ENCODE results near the gene FXR2. TPM values are rescaled to one million over a fixed set of nuclear protein-coding genes. Genes with fewer than 3 reads are reported as not detected.

FXR2 gene
- total and polyA plus RNA-seq, 9 of the 15 experiments (the other 6 are each of a cell fraction or from before 2014, with no cell fraction given) = 2.0 to 49.3 (median 24.5) TPM

DNA sequence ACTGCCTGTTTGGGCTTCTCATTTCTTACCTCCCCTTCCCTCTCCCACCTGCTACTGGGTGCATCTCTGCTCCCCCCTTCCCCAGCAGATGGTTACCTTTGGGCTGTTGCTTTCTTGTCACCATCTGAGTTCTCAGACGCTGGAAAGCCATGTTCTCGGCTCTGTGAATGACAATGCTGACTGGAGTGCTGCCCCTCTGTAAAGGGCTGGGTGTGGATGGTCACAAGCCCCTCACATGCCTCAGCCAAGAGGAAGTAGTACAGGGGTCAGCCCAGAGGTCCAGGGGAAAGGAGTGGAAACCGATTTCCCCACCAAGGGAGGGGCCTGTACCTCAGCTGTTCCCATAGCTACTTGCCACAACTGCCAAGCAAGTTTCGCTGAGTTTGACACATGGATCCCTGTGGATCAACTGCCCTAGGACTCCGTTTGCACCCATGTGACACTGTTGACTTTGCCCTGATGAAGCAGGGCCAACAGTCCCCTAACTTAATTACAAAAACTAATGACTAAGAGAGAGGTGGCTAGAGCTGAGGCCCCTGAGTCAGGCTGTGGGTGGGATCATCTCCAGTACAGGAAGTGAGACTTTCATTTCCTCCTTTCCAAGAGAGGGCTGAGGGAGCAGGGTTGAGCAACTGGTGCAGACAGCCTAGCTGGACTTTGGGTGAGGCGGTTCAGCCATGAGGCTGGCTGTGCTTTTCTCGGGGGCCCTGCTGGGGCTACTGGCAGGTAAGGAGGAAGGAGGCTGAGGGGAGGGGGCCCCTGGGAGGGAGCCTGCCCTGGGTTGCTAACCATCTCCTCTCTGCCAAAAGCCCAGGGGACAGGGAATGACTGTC, 35.5 kb downstream of the FXR2 start, which contains the start of gene CD68 (continued):
- TF ChIP-seq, protein P1, sequence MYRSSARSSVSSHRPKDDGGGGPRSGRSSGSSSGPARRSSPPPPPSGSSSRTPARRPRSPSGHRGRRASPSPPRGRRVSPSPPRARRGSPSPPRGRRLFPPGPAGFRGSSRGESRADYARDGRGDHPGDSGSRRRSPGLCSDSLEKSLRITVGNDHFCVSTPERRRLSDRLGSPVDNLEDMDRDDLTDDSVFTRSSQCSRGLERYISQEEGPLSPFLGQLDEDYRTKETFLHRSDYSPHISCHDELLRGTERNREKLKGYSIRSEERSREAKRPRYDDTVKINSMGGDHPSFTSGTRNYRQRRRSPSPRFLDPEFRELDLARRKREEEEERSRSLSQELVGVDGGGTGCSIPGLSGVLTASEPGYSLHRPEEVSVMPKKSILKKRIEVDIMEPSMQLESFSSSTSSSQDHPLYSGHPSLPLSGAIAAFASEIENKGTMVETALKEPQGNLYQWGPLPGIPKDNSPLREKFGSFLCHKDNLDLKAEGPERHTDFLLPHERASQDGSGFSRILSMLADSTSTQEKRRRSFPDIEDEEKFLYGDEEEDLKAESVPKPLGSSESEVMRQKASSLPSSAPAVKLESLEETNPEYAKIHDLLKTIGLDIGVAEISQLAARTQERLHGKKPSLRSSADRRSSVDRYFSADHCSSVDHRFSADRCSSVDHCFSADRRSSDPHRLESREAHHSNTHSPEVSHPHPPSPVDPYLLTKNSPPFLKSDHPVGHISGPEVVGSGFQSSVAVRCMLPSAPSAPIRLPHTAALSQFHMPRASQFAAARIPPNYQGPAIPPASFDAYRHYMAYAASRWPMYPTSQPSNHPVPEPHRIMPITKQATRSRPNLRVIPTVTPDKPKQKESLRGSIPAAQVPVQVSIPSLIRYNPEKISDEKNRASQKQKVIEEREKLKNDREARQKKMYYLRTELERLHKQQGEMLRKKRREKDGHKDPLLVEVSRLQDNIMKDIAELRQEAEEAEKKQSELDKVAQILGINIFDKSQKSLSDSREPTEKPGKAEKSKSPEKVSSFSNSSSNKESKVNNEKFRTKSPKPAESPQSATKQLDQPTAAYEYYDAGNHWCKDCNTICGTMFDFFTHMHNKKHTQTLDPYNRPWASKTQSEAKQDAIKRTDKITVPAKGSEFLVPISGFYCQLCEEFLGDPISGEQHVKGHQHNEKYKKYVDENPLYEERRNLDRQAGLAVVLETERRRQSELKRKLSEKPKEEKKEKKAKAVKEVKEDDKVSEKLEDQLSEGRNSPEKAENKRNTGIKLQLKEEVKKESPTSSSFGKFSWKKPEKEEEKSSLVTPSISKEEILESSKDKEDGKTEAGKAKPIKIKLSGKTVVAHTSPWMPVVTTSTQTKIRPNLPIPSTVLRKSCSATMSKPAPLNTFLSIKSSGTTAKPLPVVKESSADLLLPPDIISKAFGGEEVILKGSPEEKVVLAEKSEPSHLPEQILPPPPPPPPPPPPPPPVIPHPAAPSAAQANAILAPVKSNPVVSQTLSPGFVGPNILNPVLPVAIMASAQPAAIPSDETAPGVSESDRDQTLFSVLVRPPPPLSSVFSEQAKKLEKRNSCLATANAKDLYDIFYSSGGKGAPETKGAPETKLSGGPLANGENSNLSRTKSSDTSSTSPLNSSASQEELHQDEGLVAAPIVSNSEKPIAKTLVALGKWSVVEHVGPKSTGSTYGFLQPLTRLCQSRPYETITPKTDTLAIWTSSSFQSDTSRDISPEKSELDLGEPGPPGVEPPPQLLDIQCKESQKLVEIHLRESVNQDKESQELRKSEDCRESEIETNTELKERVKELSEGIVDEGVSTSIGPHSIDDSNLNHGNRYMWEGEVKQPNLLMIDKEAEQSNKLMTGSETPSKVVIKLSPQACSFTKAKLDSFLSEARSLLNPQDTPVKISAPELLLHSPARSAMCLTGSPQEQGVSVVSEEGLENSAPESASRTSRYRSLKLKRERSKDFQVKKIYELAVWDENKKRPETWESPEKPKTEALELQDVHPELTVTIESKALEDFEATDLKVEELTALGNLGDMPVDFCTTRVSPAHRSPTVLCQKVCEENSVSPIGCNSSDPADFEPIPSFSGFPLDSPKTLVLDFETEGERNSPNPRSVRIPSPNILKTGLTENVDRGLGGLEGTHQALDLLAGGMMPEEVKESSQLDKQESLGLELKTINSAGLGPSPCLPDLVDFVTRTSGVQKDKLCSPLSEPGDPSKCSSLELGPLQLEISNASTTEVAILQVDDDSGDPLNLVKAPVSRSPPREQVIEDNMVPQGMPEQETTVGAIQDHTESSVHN (IDR thresholded peaks at IDR 0.05; ENCODE audit: borderline replicate concordance in 1 of 2, low read depth in 1 of 2) = no peak
- no peak for TF ChIP-seq RCOR1 (IDR thresholded peaks at IDR 0.05; ENCODE audit: borderline replicate concordance in 1 of 2, low read depth in 2 of 2, low read length in 2 of 2)
- TF ChIP-seq POLR3A (IDR thresholded peaks at IDR 0.05; ENCODE audit: borderline replicate concordance, extremely low read depth, insufficient read depth, insufficient read length) = no peak
- TF ChIP-seq ZNF766 (CRISPR knock-in tag; conservative IDR thresholded peaks at IDR 0.05) = no peak
- TF ChIP-seq ILF3 (IDR thresholded peaks at IDR 0.05; ENCODE audit: borderline replicate concordance) = peak; percentile 86; the same call in 1 of the 2 replicates
- TF ChIP-seq, protein P2, sequence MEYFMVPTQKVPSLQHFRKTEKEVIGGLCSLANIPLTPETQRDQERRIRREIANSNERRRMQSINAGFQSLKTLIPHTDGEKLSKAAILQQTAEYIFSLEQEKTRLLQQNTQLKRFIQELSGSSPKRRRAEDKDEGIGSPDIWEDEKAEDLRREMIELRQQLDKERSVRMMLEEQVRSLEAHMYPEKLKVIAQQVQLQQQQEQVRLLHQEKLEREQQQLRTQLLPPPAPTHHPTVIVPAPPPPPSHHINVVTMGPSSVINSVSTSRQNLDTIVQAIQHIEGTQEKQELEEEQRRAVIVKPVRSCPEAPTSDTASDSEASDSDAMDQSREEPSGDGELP (CRISPR knock-in tag; IDR thresholded peaks at IDR 0.05; ENCODE audit: borderline replicate concordance) = peak; percentile 82
- TF ChIP-seq CBX2 (IDR thresholded peaks at IDR 0.05; ENCODE audit: insufficient read depth, low read length, poor library complexity, severe bottlenecking) = no peak
- TF ChIP-seq ZNF507 (tag; conservative IDR thresholded peaks at IDR 0.05) = no peak
- TF ChIP-seq, protein P3, sequence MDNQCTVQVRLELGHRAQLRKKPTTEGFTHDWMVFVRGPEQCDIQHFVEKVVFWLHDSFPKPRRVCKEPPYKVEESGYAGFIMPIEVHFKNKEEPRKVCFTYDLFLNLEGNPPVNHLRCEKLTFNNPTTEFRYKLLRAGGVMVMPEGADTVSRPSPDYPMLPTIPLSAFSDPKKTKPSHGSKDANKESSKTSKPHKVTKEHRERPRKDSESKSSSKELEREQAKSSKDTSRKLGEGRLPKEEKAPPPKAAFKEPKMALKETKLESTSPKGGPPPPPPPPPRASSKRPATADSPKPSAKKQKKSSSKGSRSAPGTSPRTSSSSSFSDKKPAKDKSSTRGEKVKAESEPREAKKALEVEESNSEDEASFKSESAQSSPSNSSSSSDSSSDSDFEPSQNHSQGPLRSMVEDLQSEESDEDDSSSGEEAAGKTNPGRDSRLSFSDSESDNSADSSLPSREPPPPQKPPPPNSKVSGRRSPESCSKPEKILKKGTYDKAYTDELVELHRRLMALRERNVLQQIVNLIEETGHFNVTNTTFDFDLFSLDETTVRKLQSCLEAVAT (IDR thresholded peaks at IDR 0.05) = 0 out of 4 replicates have a peak, but pooled peaks of 1 of the 2 experiments have one; percentile 6
- TF ChIP-seq HDAC6 (IDR thresholded peaks at IDR 0.05; ENCODE audit: low read depth, low read length) = no peak
- TF ChIP-seq DDX20 (tag; IDR thresholded peaks at IDR 0.05; ENCODE audit: low read depth) = no peak
- no peak for TF ChIP-seq ETV6 (IDR thresholded peaks at IDR 0.05; ENCODE audit: borderline replicate concordance in 1 of 2, low read depth in 2 of 2, low read length in 1 of 2)
- TF ChIP-seq ETV6 (CRISPR knock-in tag; IDR thresholded peaks at IDR 0.05; ENCODE audit: borderline replicate concordance) = 0 out of 2 replicates have a peak, but pooled peaks have one; percentile 42
- TF ChIP-seq GTF2F1 (IDR thresholded peaks at IDR 0.05; ENCODE audit: low read depth, low read length) = no peak

All from K562 (cell line).